GM12878 (cell line): ENCODE results near the gene ARHGAP21. TPM values are rescaled to one million over a fixed set of nuclear protein-coding genes. Genes with fewer than 3 reads are reported as not detected.

ENCODE experiments used
- ATAC-seq: fragments of 200-7000 bp; cut with Tn5 transposase; 3 replicates; pipeline ENCODE4 v1.9.1; 2020; ENCODE audit warnings: mild to moderate bottlenecking, moderate library complexity
- BruUV-seq: library from RNA; stranded (reverse); fragments of 400-500 nt; replicated peaks from 2 replicates; lab custom pipeline; 2021; lab: Mats Ljungman, UMichigan
- CTCF ChIA-PET: fragments of 300-600 bp; sonication (Branson Sonifier 250); formaldehyde crosslinking; extraction: SDS; loops from one replicate; lab custom pipeline; 2021; ENCODE audit warnings: inconsistent platforms; lab: Yijun Ruan, JAX
- POLR2A ChIA-PET: fragments of 350-600 bp; formaldehyde crosslinking; extraction: SDS; loops from one replicate; lab custom pipeline; 2021; ENCODE audit warnings: inconsistent platforms; lab: Charles Lee
- RAD21 ChIA-PET: fragments of 300-600 bp; sonication (Branson Sonifier 250); formaldehyde crosslinking; loops from one replicate; lab custom pipeline; 2023; ENCODE audit warnings: antibody characterized with exemption; ENCODE audit not compliant: unreplicated experiment; lab: Charles Lee
- SMC1A ChIA-PET: fragments of 300-600 bp; sonication (Branson Sonifier 250); formaldehyde crosslinking; loops from one replicate; lab custom pipeline; 2023; ENCODE audit not compliant: unreplicated experiment, uncharacterized antibody; lab: Charles Lee
- DNase-seq: peaks from one replicate; pipeline ENCODE4 v3.0.0-alpha.2; 2011; ENCODE audit warnings: low read depth, low spot score
- FAIRE-seq: peaks from 3 replicates; lab custom pipeline; 2011; peaks lifted over from hg19 to GRCh38; lab: Jason Lieb, UNC
- H2AFZ ChIP-seq: 2 replicates; pipeline ENCODE4 v1.6.0; 2011; ENCODE audit warnings: low read depth, low read length, control low read depth; ENCODE audit not compliant: control insufficient read depth
- H3K27ac ChIP-seq: 2 replicates; pipeline ENCODE4 v1.5.1; 2011; ENCODE audit warnings: control low read depth; ENCODE audit not compliant: control insufficient read depth, insufficient read depth
- H3K27me3 ChIP-seq, 2 experiments: replicated peaks in 1 of 2; 2 replicates each; pipeline versions ENCODE4 v1.6.0 to v1.6.1; 2011; ENCODE audit warnings: low read length in 1 of 2; ENCODE audit not compliant: control insufficient read depth in 2 of 2, insufficient read depth in 2 of 2
- H3K36me3 ChIP-seq, 2 experiments: 2 replicates each; pipeline ENCODE4 v1.5.1; 2011; ENCODE audit warnings: low read length in 1 of 2; ENCODE audit not compliant: control insufficient read depth in 2 of 2, insufficient read depth in 2 of 2
- H3K4me1 ChIP-seq: 2 replicates; pipeline ENCODE4 v1.6.1; 2011; ENCODE audit warnings: mild to moderate bottlenecking, low read length, moderate library complexity, mixed read lengths; ENCODE audit not compliant: control insufficient read depth, insufficient read depth
- H3K4me2 ChIP-seq: 2 replicates; pipeline ENCODE4 v1.6.0; 2011; ENCODE audit warnings: control low read depth; ENCODE audit not compliant: control insufficient read depth, insufficient read depth
- H3K4me3 ChIP-seq: fragments of 200-600 bp; sonication (generic); 2 replicates; pipeline ENCODE4 v1.5.1; 2016
- H3K79me2 ChIP-seq: 2 replicates; pipeline ENCODE4 v1.6.0; 2011; ENCODE audit warnings: low read length; ENCODE audit not compliant: control insufficient read depth, insufficient read depth
- H3K9ac ChIP-seq: 2 replicates; pipeline ENCODE4 v1.8.0; 2011; ENCODE audit warnings: low read length, control low read depth, mixed read lengths; ENCODE audit not compliant: control insufficient read depth, insufficient read depth
- H3K9me3 ChIP-seq: replicated peaks from 3 replicates; pipeline ENCODE4 v1.5.1; 2011; ENCODE audit warnings: mild to moderate bottlenecking, low read length; ENCODE audit not compliant: control insufficient read depth, insufficient read depth
- H4K20me1 ChIP-seq: 2 replicates; pipeline ENCODE4 v1.6.0; 2011; ENCODE audit not compliant: control insufficient read depth, insufficient read depth
- NR2C1 ChIP-seq: fragments of 450-650 bp; IDR thresholded peaks from 2 replicates; pipeline ENCODE4 v1.6.1; 2017; ENCODE audit warnings: antibody characterized with exemption, mild to moderate bottlenecking, moderate library complexity
- NR2F1 ChIP-seq: fragments of 450-650 bp; conservative IDR thresholded peaks from 2 replicates; pipeline ENCODE4 v1.6.1; 2017; ENCODE audit warnings: mild to moderate bottlenecking
- POLR2AphosphoS2 ChIP-seq: IDR thresholded peaks from 2 replicates; pipeline ENCODE4 v1.6.1; 2011; ENCODE audit warnings: low read depth, mild to moderate bottlenecking, low read length, improper control_type of control experiment, moderate library complexity
- POU2F2 ChIP-seq: IDR thresholded peaks from 3 replicates; pipeline ENCODE4 v1.6.1; 2011; ENCODE audit warnings: low read depth, mild to moderate bottlenecking, low read length, borderline replicate concordance
- RAD21 ChIP-seq: IDR thresholded peaks from 2 replicates; pipeline ENCODE4 v1.6.1; 2011; ENCODE audit warnings: mild to moderate bottlenecking, low read depth, low read length, moderate library complexity; ENCODE audit not compliant: insufficient read depth
- SREBF2 ChIP-seq: IDR thresholded peaks from 2 replicates; pipeline ENCODE4 v1.6.1; 2012; ENCODE audit warnings: mild to moderate bottlenecking, low read length
- TCF7 ChIP-seq: IDR thresholded peaks from 2 replicates; pipeline ENCODE4 v1.6.1; 2014; ENCODE audit warnings: antibody characterized with exemption, borderline replicate concordance
- WRNIP1 ChIP-seq: IDR thresholded peaks from 2 replicates; pipeline ENCODE4 v1.6.1; 2011; ENCODE audit warnings: low read depth, low read length, improper control_type of control experiment, borderline replicate concordance
- WGBS: methylation state at CpG from one replicate; pipeline ENCODE4 v1.1.6; 2016; ENCODE audit warnings: low lambda C conversion rate; ENCODE audit not compliant: insufficient replicate concordance, insufficient coverage; ENCODE audit errors: missing lambda C conversion rate; 5-methylcytosine and 5-hydroxymethylcytosine counted together
- in situ Hi-C: fragments of 300-500 bp; cut with MboI; formaldehyde crosslinking; loops from 9 replicates; pipeline ENCODE4 v1.14.3; 2018; ENCODE audit warnings: mixed read lengths
- intact Hi-C: fragments of 100-400 bp; cut with micrococcal nuclease; formaldehyde crosslinking; loops from one replicate; pipeline ENCODE4 v1.14.2; 2022; ENCODE audit not compliant: unreplicated experiment
- polyA plus RNA-seq, 11 experiments: library from polyadenylated mRNA; depleted of rRNA in 4 of 11; unstranded in 6 of 11; stranded (reverse) in 5 of 11; fragments of >200 nt; fragmentation: Nextera tagmentation in 4 of 11; fragmentation: Illumina TruSeq in 1 of 11; extraction: Ambion mirVana in 4 of 11; extraction: Trizol in 1 of 11; gene quantifications; 1 replicate in 1 of 11; 2 replicates in 10 of 11; pipeline versions ENCODE4 v1.2.1 to v1.2.3, GENCODE V29; 2011 to 2016; ENCODE audit warnings: inconsistent platforms in 2 of 11, missing spikeins in 2 of 11, low read depth in 1 of 11
- total RNA-seq, 4 experiments: library from RNA; depleted of rRNA in 3 of 4; stranded (reverse); fragments of >200 nt in 3 of 4; fragmentation: Illumina TruSeq in 1 of 4; extraction: Trizol in 1 of 4; gene quantifications; 2 replicates each; pipeline versions ENCODE4 v1.2.1 to v1.2.3, GENCODE V29; 2013 to 2021

Gene ARHGAP21
- total and polyA plus RNA-seq, 10 of the 15 experiments (the other 5 are each of a cell fraction or from before 2014, with no cell fraction given) = 11.7 to 103 (median 37.6) TPM

GRCh38 chr10:24669285-24669852 is 54.3 kb downstream of the ARHGAP21 start:
- no peak for DNase-seq
- H3K27ac ChIP-seq = no peak overlapping the region
- H3K27me3 ChIP-seq = no peaks in the 10 kb centered on the region
- 98% methylated on average over 6 of the region's 6 CpGs for WGBS
- intact Hi-C loops (no loop called here), in situ Hi-C loops (no loop called here)
- ChIA-PET POLR2A (interaction anchor here (0.6 to 1.1 kb wide), 2 partner anchors 26 to 40 kb away, joined by 3 to 4 read pairs; no protein-coding TSS in a partner anchor), RAD21 (no interaction called here), CTCF (interaction anchor here (1.0 kb wide), 1 partner anchor 411 kb away, joined by 3 read pairs; no protein-coding TSS in a partner anchor), SMC1A (interaction anchor here (0.9 to 1.2 kb wide), 2 partner anchors 17 to 19 kb away, joined by 4 read pairs; no protein-coding TSS in a partner anchor)
- no peak for FAIRE-seq
- ATAC-seq = no peak
- BruUV-seq = no TSS peak
- no peaks in the 10 kb centered on the region for H4K20me1 ChIP-seq
- TF ChIP-seq WRNIP1 (no peak), SREBF2 (no peak)
- H3K36me3 ChIP-seq = no peaks in the 10 kb centered on the region; a peak in 3 of 4 replicates
- H3K9ac ChIP-seq = no peak overlapping the region
- no peaks in the 10 kb centered on the region for H3K9me3 ChIP-seq
- H2AFZ ChIP-seq = no peak overlapping the region
- H3K79me2 ChIP-seq = no peaks in the 10 kb centered on the region
- no peak overlapping the region for H3K4me2 ChIP-seq
- H3K4me3 ChIP-seq = no peak overlapping the region
- 0 out of 2 replicates have a peak, but pooled peaks cover 3% of the 10 kb centered on the region for H3K4me1 ChIP-seq

- no peak overlapping the region for H2AFZ ChIP-seq
- CTCF ChIA-PET = interaction anchor here (1.0 kb wide), 1 partner anchor 412 kb away, joined by 3 read pairs; no protein-coding TSS in a partner anchor
- in situ Hi-C loops (no loop called here), intact Hi-C loops (no loop called here)
- no peak for TF ChIP-seq NR2F1
- TF ChIP-seq POU2F2 = no peak
- TF ChIP-seq TCF7 = no peak
- TF ChIP-seq POLR2AphosphoS2 = no peak
- no peak for TF ChIP-seq NR2C1
- TF ChIP-seq RAD21 = no peak
- no peaks in the 10 kb centered on the region; a peak in 3 of 4 replicates for H3K36me3 ChIP-seq
- POLR2A ChIA-PET = interaction anchor here (1.1 kb wide), 1 partner anchor 41 kb away, joined by 3 read pairs; no protein-coding TSS in a partner anchor
- no TSS peak for BruUV-seq
- ATAC-seq = no peak
- SMC1A ChIA-PET = interaction anchor here (0.7 to 1.2 kb wide), 4 partner anchors 15 to 20 kb away, joined by 3 to 4 read pairs (median 4); no protein-coding TSS in a partner anchor
- H4K20me1 ChIP-seq = no peaks in the 10 kb centered on the region
- 83% methylated on average over 7 of the region's 7 CpGs for WGBS
- H3K9ac ChIP-seq = no peak overlapping the region
- 0 out of 2 replicates have a peak, but pooled peaks cover 3% of the 10 kb centered on the region for H3K4me1 ChIP-seq
- H3K4me3 ChIP-seq = no peak overlapping the region
- H3K79me2 ChIP-seq = no peaks in the 10 kb centered on the region
- no peak for FAIRE-seq
- H3K4me2 ChIP-seq = no peak overlapping the region
- no peak overlapping the region for H3K27ac ChIP-seq
- DNase-seq = no peak
- no peaks in the 10 kb centered on the region for H3K9me3 ChIP-seq
- no peaks in the 10 kb centered on the region for H3K27me3 ChIP-seq
- RAD21 ChIA-PET = no interaction called here
These were observed 55.4 kb downstream of the ARHGAP21 start for GRCh38 chr10:24668247-24668646.
